ENCODE measurements around the gene CLN5. TPM values are rescaled to one million over a fixed set of nuclear protein-coding genes. Genes with fewer than 3 reads are reported as not detected.

CLN5 gene
- total and polyA plus RNA-seq, 2 of the 4 experiments (the other 2 are of a cell fraction) = 11.3 to 15.1 TPM

GRCh38 chr13:77000475-77000874 lies 8.6 kb downstream of the CLN5 start:
- dilution Hi-C loops (cut with HindIII; ENCODE audit: low sequenced_read_pairs, unreplicated experiment) = no loop called here
- H2AFZ ChIP-seq (replicated peaks; ENCODE audit: low read length, poor library complexity) = no peak overlapping the region
- no peak overlapping the region for H2AK5ac ChIP-seq (ENCODE audit: low read depth, low read length)
- BruUV-seq (replicated peaks) = no TSS peak
- in situ Hi-C loops (cut with MboI; ENCODE audit: low sequenced_read_pairs) = no loop called here
- H2BK120ac ChIP-seq (ENCODE audit: low read depth, low read length) = no peak overlapping the region
- no peaks in the 10 kb centered on the region for H3K27me3 ChIP-seq (ENCODE audit: control insufficient read depth, insufficient read depth, low read length)
- H3K9me3 ChIP-seq (ENCODE audit: control insufficient read depth, insufficient read depth, low read length) = no peaks in the 10 kb centered on the region
- H3K14ac ChIP-seq (replicated peaks; ENCODE audit: low read depth, low read length) = no peak overlapping the region
- no peak overlapping the region for H3K4me2 ChIP-seq (ENCODE audit: low read depth, low read length)
- H3K27ac ChIP-seq (ENCODE audit: insufficient read depth, low read length) = no peak overlapping the region
- no CpG with 5 or more reads among the region's 1 CpG for WGBS, 2 experiments (ENCODE audit: extremely low coverage in 2 of 2, insufficient read length in 1 of 2)
- TF ChIP-seq BHLHE40 (IDR thresholded peaks at IDR 0.05; ENCODE audit: low read depth, low read length) = no peak
- no peak for TF ChIP-seq SMC3 (IDR thresholded peaks at IDR 0.05; ENCODE audit: low read depth, low read length)
- no peak for TF ChIP-seq RFX5 (IDR thresholded peaks at IDR 0.05; ENCODE audit: low read depth, low read length)
- TF ChIP-seq MAZ (IDR thresholded peaks at IDR 0.05; ENCODE audit: borderline replicate concordance, low read depth, low read length) = no peak
- TF ChIP-seq MXI1 (IDR thresholded peaks at IDR 0.05; ENCODE audit: borderline replicate concordance, low read depth, low read length) = no peak
- TF ChIP-seq POLR2A (IDR thresholded peaks at IDR 0.05; ENCODE audit: low read depth, low read length) = no peak
- TF ChIP-seq RCOR1 (IDR thresholded peaks at IDR 0.05; ENCODE audit: insufficient replicate concordance, low read length) = no peak
- H2BK5ac ChIP-seq (ENCODE audit: low read depth, low read length, poor library complexity, severe bottlenecking) = no peak overlapping the region
- ChIA-PET CTCF (interaction anchor here (0.7 kb wide), 1 partner anchor 332 kb away, joined by 3 read pairs; no protein-coding TSS in a partner anchor), POLR2A (ENCODE audit: unreplicated experiment) (no interaction called here)
- no peak overlapping the region for H4K91ac ChIP-seq (ENCODE audit: insufficient read depth, low read depth, low read length)
- no peak overlapping the region for H4K8ac ChIP-seq (ENCODE audit: low read depth in 2 of 2, low read length in 2 of 2)
- peaks cover 3% of the 10 kb centered on the region; the same call in 1 of the 2 replicates for H3K9me1 ChIP-seq (ENCODE audit: insufficient read depth, low read length)
- no peak overlapping the region for H3K23ac ChIP-seq (ENCODE audit: low read depth, low read length)
- no peak overlapping the region for H3K18ac ChIP-seq (ENCODE audit: low read depth, low read length)
- no peak overlapping the region for H3K4ac ChIP-seq (ENCODE audit: low read depth, low read length)
- intact Hi-C loops (cut with micrococcal nuclease) = no loop called here
- DNase-seq (no peak), ATAC-seq (ENCODE audit: low read depth) (no peak)
- H3K56ac ChIP-seq (ENCODE audit: extremely low read depth, insufficient read depth, low read length) = no peak overlapping the region
- H2AK9ac ChIP-seq (replicated peaks; ENCODE audit: low read depth, low read length, poor library complexity) = no peak overlapping the region
- peaks cover 10 to 22% of the 10 kb centered on the region in 2 experiments for H3K79me1 ChIP-seq (ENCODE audit: low read depth in 1 of 2, low read length in 2 of 2)
- no peaks in the 10 kb centered on the region for H3K4me1 ChIP-seq (ENCODE audit: control insufficient read depth, insufficient read depth, low read length)
- no peak overlapping the region for H2BK15ac ChIP-seq (ENCODE audit: low read depth, low read length)
- no peak overlapping the region for H3K4me3 ChIP-seq (ENCODE audit: insufficient read depth, low read depth, low read length)
- H4K5ac ChIP-seq (ENCODE audit: low read depth, low read length) = no peak overlapping the region
- no peak overlapping the region for H3K9ac ChIP-seq (ENCODE audit: low read depth, low read length)
- peaks cover 20% of the 10 kb centered on the region for H3K36me3 ChIP-seq (ENCODE audit: control insufficient read depth, insufficient read depth, low read length)
- H4K20me1 ChIP-seq (ENCODE audit: insufficient read depth, low read length) = peaks cover 3% of the 10 kb centered on the region; the same call in 1 of the 2 replicates
- H2BK20ac ChIP-seq (ENCODE audit: low read depth, low read length) = no peak overlapping the region
